ENCODE data around the gene EDN2. TPM values are rescaled to one million over a fixed set of nuclear protein-coding genes. Genes with fewer than 3 reads are reported as not detected.

Gene EDN2
- polyA plus RNA-seq (2013, experiment 1 of 2; ENCODE audit: insufficient read length), result 0.35 TPM
- polyA plus RNA-seq (2013, experiment 2 of 2; ENCODE audit: insufficient read length), result 0.11 TPM

GRCh38 chr1:41484402-41485241 is at the start of gene EDN2:
TSS of gene EDN2 (minus strand) at chr1:41484683. CDS start at chr1:41484601, 82 bp downstream.
- no peak for DNase-seq

DNA sequence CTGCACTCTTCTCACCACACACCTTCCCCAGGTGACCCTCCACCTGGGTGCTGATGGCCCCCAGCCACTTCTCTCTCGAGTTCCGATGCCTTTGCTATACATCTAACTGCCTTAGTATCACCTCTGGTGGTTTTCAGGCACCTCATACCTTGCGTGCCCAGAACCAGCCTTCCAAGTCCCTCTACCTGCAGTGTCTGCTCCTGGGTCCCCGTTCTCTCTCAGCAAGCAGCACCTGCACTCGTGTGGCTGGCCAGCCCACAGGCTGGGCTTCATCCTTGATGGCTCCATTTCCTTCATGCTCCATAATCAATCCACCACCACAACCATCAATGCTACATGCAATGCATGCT is 49.2 kb upstream of the EDN2 start:
- no peak for DNase-seq

DNA sequence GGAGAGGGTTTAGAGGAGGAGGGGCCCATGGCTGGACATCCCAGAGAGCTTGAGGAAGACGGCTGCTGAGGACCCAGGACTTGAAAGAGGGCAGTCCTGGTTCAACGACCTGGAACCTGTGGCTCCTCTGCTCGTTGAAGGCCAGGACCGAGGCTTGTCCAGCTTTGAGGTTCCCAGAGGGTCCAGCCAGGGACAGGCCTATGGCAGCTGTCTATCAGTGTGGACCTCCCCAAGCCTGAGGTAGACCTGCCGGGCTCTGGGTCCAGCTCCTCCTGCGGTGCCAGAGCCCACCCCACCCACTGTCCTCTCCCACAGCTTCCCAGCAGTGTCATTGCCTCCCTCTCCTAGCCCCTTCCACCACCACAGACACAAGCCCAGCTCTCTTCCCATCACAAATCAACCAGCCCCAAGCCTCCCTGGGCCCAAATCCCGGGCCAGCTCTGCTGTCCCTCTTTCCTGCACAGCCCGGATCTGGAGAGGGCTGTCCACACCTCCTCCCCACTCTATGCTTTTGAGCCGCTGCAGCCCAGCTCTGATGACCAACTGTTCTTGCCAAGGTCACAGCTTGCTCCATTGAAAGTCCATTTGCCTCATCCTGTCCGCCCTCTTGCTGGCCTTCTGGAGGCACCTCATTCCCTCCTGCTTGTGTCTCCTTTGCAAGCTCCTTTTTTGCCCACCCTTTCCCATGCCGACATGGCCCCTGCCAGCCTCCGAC is 48.7 kb upstream of the EDN2 start:
- DNase-seq, result no peak

GRCh38 chr1:41532206-41532975 is 47.9 kb upstream of the EDN2 start:
- DNase-seq, result no peak

DNA sequence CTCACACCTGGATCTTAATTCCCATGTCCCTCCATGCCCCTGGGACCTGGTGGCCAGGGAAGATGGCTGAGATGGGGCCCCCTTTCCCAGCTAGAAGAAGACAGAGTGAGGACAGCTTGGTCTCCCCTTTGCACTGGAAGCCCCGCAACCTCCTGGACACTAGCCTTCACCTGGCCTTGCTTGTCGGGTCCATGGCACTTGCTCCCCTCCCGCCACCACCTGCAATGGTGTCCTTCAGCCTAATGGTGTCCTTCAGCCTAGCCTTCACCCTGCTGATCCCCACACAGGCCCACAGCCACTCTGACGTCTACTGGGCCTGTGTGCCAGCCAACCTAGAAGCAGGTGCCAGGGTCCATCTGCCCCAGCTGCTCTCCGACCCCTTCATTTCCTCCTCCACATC is 45.9 kb upstream of the EDN2 start:
- no peak for DNase-seq

GRCh38 chr1:41529621-41530395 is 45.3 kb upstream of the EDN2 start:
- no peak for DNase-seq

DNA sequence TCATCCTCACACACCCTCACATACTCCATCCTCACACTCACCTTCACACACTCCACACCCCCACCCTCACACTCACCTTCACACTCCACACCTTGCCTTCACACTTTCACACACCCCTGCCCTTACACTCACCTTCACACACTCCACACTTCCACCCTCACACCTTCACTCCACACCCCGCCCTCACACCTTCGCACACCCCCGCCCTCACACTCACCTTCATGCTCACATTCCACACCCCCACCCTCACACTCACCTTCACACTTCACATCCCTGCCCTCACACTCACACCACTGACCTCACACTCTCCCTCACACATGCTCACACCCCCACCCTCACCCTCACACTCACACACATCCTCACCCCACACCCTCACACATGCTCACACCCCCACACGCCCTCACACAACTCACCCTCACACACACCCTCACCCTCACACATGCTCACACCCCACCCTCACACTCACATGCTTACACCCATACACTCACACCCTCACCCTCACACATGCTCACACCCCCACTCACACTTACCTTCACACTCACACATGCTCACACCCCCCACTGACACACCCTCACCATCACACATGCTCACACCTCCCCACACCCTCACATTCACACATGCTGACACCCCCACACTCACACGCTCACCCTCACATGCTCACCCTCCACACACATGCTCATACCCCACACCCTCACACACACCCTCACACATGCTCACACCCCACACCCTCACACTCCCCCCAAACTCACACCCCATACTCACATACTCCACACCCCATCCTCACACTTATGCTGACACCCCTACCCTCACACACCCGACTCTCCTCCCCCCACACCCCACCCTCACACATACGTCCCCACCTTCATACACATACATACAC is 44.5 kb upstream of the EDN2 start:
- no peak for DNase-seq

- no peak for DNase-seq
Measured at GRCh38 chr1:41528106-41528505, 43.6 kb upstream of the EDN2 start.

DNA sequence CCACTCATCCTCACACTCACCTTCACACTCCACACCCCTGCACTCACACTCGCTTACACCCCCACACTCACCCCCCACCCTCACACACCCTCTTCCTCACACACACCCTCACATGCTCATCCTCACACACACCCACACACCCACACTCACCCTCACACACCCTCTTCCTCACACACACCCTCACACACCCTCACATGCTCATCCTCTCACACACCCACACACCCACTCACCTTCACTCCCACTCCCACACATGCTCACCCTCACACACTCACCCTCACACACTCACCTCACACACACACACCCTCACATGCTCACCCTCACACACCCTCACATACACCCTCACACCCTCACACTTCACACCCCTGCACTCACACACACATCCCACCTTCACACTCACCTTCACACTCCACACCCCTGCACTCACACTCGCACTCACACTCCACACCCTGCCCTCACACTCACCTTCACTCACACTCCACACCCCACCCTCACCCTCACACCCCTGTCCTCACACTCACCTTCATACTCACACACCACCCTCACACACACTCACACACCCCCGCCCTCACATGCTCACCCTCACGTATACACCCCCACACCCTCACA is 42.6 kb upstream of the EDN2 start:
- DNase-seq, result no peak

DNA sequence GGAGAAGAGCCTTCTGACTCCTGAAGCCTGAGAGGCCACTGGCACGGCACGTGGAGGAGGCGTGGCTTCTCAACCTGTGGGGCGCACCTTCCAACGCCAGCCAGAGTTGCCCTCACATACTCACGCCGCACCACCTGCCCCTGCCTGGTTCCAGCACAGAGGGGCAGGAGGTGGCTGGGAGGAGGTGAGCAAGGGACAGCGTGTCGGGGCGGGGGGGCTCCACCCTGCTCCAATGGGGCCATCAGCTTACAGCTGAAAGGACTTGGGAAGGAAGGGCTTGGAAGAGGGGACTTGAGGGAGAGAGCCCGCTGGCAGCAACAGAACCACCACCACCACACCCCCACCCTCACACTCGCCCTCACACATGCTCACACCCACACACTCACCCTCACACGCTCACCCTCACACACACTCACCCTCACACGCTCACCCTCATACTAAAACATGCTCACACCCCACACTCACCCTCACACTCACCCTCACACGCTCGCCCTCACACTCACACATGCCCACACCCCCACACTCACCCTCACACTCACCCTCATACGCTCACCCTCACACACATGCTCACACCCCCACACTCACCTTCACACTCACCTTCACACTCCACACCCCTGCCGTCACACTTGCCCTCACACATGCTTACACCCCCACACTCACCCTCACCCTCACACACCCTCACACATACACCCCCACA is 41.6 kb upstream of the EDN2 start:
- DNase-seq, result no peak

DNA sequence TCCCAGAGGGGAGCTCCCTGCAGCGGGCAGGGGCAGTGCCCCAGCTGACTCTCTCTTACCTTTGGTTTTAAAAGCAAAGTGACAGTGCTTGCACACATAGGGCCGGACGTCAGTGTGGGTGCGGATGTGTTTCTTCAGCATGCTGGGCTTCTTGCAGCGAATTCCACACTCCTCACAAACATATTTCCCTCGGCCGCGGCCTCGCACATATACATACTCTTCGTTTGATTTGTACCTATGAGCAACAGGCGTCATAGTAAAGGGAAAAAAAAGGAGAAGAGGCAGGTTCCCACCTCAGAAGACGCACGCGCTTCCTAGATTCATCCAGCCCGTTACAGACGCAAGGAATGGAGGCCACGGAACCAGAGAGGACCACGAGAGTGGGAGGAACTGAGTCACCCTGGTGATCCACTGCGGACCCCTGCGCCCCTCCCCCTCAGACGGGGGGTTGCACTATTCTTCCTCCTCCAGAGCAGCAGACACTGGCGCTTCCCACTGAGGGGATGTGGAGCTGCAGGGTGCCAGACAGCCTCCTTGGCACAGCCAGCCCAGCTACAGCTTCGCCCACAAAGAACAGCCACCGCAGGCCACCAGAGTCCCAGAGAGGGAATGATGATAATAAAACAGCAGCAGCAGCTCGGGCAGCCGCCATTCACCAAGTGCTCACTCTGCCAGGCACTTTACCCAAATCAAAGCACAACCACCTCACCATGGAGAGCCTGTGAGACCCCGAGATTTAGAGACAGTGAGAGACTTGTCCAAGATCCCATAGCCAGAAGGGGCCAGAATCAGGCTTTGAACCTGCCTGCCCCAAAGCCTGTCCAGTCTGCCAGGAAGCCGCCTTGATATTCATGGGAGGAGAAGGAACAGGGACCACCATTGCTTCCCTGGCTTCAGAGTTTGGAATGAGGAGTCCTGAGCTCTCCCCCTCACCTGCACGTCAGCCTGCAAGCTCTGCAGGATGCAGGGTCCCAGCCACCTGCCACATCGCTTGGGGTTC is 40.5 kb upstream of the EDN2 start:
- no peak for DNase-seq

GRCh38 chr1:41523949-41524675 is 39.6 kb upstream of the EDN2 start:
- no peak for DNase-seq

DNA sequence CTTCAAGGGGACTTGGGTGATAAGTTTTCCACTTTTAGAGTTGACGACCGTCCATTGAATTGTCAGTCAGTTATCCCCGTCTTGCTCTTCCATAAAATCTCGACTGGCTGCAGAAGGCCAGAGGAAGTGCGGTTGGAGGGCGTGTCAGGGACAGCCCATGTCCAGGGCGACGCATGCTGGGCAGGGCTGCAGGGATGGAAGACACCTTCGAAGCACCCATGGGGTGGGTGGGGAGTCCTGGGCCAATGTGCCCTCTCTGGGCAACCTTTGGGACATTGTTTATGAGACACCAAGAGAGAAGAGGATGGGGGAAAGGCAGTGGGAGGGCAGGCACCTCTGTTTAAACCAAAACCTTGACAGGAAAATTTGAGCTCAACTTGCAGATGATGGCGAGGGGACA is 38.6 kb upstream of the EDN2 start:
- DNase-seq, result no peak

GRCh38 chr1:41521766-41522165 is 37.3 kb upstream of the EDN2 start:
- peak; percentile 22 for DNase-seq

GRCh38 chr1:41520951-41521752 is 36.7 kb upstream of the EDN2 start:
- DNase-seq, result no peak

GRCh38 chr1:41519667-41520066 is 35.2 kb upstream of the EDN2 start:
- no peak for DNase-seq

- no peak for DNase-seq
Measured at GRCh38 chr1:41518471-41518870, 34.0 kb upstream of the EDN2 start.
